Measurements from ENCODE around the gene TNIP2. TPM values are rescaled to one million over a fixed set of nuclear protein-coding genes. Genes with fewer than 3 reads are reported as not detected.
A peak's percentile ranks its signal among the peaks of the same experiment; 100 is the strongest.

Gene TNIP2
- total RNA-seq, 1 experiment from 2014 or later, result 35.8 TPM

DNA sequence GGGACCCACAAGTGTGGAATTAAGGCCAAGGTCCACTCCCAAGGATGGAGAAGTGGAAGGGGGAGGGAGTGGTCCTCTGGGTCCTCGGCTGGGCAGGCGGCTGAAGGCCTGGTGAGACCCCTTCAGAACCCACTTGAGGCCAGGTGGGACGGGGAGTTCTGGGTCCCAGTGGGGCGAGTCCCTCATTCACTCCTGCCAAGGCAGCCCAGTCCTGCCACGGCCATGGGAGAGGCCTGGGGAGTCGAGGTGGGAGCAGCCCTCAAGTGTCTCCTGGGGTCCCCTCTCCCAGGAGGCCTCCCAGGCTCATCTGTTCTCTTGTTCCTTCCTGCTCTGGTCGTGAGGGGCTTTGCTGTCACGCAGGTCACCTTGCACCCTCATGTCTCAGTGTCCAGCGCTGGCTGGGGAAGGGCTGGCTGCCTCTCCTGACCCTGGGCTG is 30.7 kb upstream of the TNIP2 start:
- TF ChIP-seq, protein P1, sequence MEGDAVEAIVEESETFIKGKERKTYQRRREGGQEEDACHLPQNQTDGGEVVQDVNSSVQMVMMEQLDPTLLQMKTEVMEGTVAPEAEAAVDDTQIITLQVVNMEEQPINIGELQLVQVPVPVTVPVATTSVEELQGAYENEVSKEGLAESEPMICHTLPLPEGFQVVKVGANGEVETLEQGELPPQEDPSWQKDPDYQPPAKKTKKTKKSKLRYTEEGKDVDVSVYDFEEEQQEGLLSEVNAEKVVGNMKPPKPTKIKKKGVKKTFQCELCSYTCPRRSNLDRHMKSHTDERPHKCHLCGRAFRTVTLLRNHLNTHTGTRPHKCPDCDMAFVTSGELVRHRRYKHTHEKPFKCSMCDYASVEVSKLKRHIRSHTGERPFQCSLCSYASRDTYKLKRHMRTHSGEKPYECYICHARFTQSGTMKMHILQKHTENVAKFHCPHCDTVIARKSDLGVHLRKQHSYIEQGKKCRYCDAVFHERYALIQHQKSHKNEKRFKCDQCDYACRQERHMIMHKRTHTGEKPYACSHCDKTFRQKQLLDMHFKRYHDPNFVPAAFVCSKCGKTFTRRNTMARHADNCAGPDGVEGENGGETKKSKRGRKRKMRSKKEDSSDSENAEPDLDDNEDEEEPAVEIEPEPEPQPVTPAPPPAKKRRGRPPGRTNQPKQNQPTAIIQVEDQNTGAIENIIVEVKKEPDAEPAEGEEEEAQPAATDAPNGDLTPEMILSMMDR (IDR thresholded peaks at IDR 0.05; ENCODE audit: insufficient read depth in 1 of 2, low read depth in 1 of 2, low read length in 1 of 2, severe bottlenecking in 1 of 2, unreplicated experiment in 1 of 2), result no peak
- Mint-ChIP-seq H3K36me3 (ENCODE audit: insufficient read depth, unreplicated experiment) (peaks cover under 1% of the 10 kb centered on the region), H3K4me1 (ENCODE audit: low read depth, unreplicated experiment) (no peaks in the 10 kb centered on the region), H3K9me3 (ENCODE audit: unreplicated experiment) (no peaks in the 10 kb centered on the region), H3K27me3 (ENCODE audit: insufficient read depth, unreplicated experiment) (no peaks in the 10 kb centered on the region), H3K27ac (ENCODE audit: unreplicated experiment) (no peak overlapping the region), H3K4me3 (ENCODE audit: unreplicated experiment) (no peak overlapping the region)
- Histone ChIP-seq H3K9me3 (no peaks in the 10 kb centered on the region), H3K27me3 (replicated peaks; ENCODE audit: control insufficient read depth, insufficient read depth, low read length) (no peaks in the 10 kb centered on the region), H3K4me3 (ENCODE audit: low read depth, low read length) (no peak overlapping the region), H3K36me3 (ENCODE audit: control insufficient read depth, insufficient read depth, low read length) (no peaks in the 10 kb centered on the region), H3K4me1 (peaks cover 3% of the 10 kb centered on the region)
- POLR2A ChIA-PET, result no interaction called here
- DNase-seq, result peak in 1 of 2 experiments; percentile 29
- CTCF ChIA-PET, result no interaction called here
- intact Hi-C loops (cut with micrococcal nuclease; ENCODE audit: unreplicated experiment), result no loop called here
- no TSS peak for BruUV-seq (replicated peaks)

DNA sequence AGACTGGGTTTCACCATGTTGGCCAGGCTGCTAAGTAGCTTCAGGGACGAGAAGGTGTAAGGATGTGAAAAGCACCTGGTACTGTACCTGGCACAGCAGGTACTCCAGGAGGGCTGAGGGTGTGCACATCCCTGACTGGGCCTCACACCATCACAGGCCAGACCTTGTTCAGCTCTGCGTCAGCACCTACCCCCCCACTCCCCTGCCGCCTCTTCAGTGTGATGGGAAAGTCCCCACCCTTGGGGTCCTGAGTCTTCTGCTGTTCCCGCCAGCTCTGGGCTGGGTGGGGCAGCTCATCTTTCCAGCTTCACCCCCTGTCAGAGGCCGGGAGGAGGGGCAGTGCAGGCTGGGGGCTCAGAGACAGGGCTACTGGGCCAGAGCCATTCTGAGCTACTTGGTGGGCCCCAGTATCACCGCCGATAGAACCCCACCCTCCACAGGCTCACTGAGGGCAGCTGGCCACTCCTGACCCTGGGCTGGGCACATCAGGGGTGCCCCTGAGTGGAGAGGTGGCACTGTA is 30.1 kb upstream of the TNIP2 start:
- Histone ChIP-seq H3K4me1 (no peaks in the 10 kb centered on the region), H3K36me3 (ENCODE audit: control insufficient read depth, insufficient read depth, low read length) (no peaks in the 10 kb centered on the region), H3K4me3 (ENCODE audit: low read depth, low read length) (no peak overlapping the region), H3K27me3 (replicated peaks; ENCODE audit: control insufficient read depth, insufficient read depth, low read length) (no peaks in the 10 kb centered on the region), H3K9me3 (no peaks in the 10 kb centered on the region)
- TF ChIP-seq, protein P1 (IDR thresholded peaks at IDR 0.05; ENCODE audit: insufficient read depth in 1 of 2, low read depth in 1 of 2, low read length in 1 of 2, severe bottlenecking in 1 of 2, unreplicated experiment in 1 of 2), result no peak
- H3K4me1 Mint-ChIP-seq (ENCODE audit: low read depth, unreplicated experiment), result no peaks in the 10 kb centered on the region
- CTCF ChIA-PET, result no interaction called here
- intact Hi-C loops (cut with micrococcal nuclease; ENCODE audit: unreplicated experiment), result no loop called here
- POLR2A ChIA-PET, result no interaction called here
- H3K27me3 Mint-ChIP-seq (ENCODE audit: insufficient read depth, unreplicated experiment), result no peaks in the 10 kb centered on the region
- BruUV-seq (replicated peaks), result no TSS peak
- H3K4me3 Mint-ChIP-seq (ENCODE audit: unreplicated experiment), result no peak overlapping the region
- no peaks in the 10 kb centered on the region for H3K9me3 Mint-ChIP-seq (ENCODE audit: unreplicated experiment)
- H3K27ac Mint-ChIP-seq (ENCODE audit: unreplicated experiment), result no peak overlapping the region
- no peak for DNase-seq
- H3K36me3 Mint-ChIP-seq (ENCODE audit: insufficient read depth, unreplicated experiment), result no peaks in the 10 kb centered on the region

- Mint-ChIP-seq H3K4me1 (ENCODE audit: low read depth, unreplicated experiment) (no peaks in the 10 kb centered on the region), H3K9me3 (ENCODE audit: unreplicated experiment) (no peaks in the 10 kb centered on the region), H3K27me3 (ENCODE audit: insufficient read depth, unreplicated experiment) (no peaks in the 10 kb centered on the region), H3K4me3 (ENCODE audit: unreplicated experiment) (no peak overlapping the region), H3K27ac (ENCODE audit: unreplicated experiment) (no peak overlapping the region), H3K36me3 (ENCODE audit: insufficient read depth, unreplicated experiment) (no peaks in the 10 kb centered on the region)
- H3K27me3 ChIP-seq (replicated peaks; ENCODE audit: control insufficient read depth, insufficient read depth, low read length), result no peaks in the 10 kb centered on the region
- no peak overlapping the region for H3K4me3 ChIP-seq (ENCODE audit: low read depth, low read length)
- ChIA-PET CTCF (no interaction called here), POLR2A (no interaction called here)
- no peaks in the 10 kb centered on the region for H3K4me1 ChIP-seq
- H3K9me3 ChIP-seq, result no peaks in the 10 kb centered on the region
- TF ChIP-seq, protein P1 (IDR thresholded peaks at IDR 0.05; ENCODE audit: insufficient read depth in 1 of 2, low read depth in 1 of 2, low read length in 1 of 2, severe bottlenecking in 1 of 2, unreplicated experiment in 1 of 2), result no peak
- DNase-seq, result no peak
- H3K36me3 ChIP-seq (ENCODE audit: control insufficient read depth, insufficient read depth, low read length), result no peaks in the 10 kb centered on the region
- no TSS peak for BruUV-seq (replicated peaks)
- intact Hi-C loops (cut with micrococcal nuclease; ENCODE audit: unreplicated experiment), result no loop called here
Measured at GRCh38 chr4:2785613-2786012, 29.5 kb upstream of the TNIP2 start.
